ENCODE measurements around the gene SERTAD1. TPM values are rescaled to one million over a fixed set of nuclear protein-coding genes. Genes with fewer than 3 reads are reported as not detected.

SERTAD1 gene
- total and polyA plus RNA-seq, 2 of the 8 experiments (the other 6 are each of a cell fraction or from before 2014, with no cell fraction given), result 5.4 to 6.6 TPM

- TF ChIP-seq SP2 (IDR thresholded peaks at IDR 0.05; ENCODE audit: low read length), result no peak
- TF ChIP-seq KDM5A (IDR thresholded peaks at IDR 0.05; ENCODE audit: low read length), result peak; percentile 8; the same call in 1 of the 2 replicates
- peak; percentile 67 for TF ChIP-seq SP4 (IDR thresholded peaks at IDR 0.05; ENCODE audit: low read length)
Observed at GRCh38 chr19:40425450-40426287, at the start of gene SERTAD1 (continued).
